HepG2 (cell line): Measurements from ENCODE around the gene ONECUT1. TPM values are rescaled to one million over a fixed set of nuclear protein-coding genes. Genes with fewer than 3 reads are reported as not detected.
A peak's percentile ranks its signal among the peaks of the same experiment; 100 is the strongest.

Experiments used
- CCDC6 ChIP-seq: sonication (generic); formaldehyde crosslinking; IDR thresholded peaks from 2 replicates; pipeline ENCODE4 v1.8.1; 2022; ENCODE audit warnings: mild to moderate bottlenecking, missing genetic modification reagents, moderate library complexity
- CENPX ChIP-seq: sonication (generic); formaldehyde crosslinking; IDR thresholded peaks from 2 replicates; pipeline ENCODE4 v1.9.0; 2021; ENCODE audit warnings: mild to moderate bottlenecking, missing genetic modification reagents, moderate library complexity
- FOXA3 ChIP-seq: IDR thresholded peaks from 2 replicates; pipeline ENCODE4 v1.6.1; 2016; ENCODE audit warnings: missing genetic modification reagents, missing compliant biosample characterization
- KAT2B ChIP-seq: fragments of 150-350 bp; IDR thresholded peaks from 2 replicates; pipeline ENCODE4 v1.6.1; 2014; ENCODE audit warnings: low read depth, low read length, borderline replicate concordance
- RFXANK ChIP-seq: IDR thresholded peaks from 2 replicates; pipeline ENCODE4 v1.6.1; 2016
- SAFB2 ChIP-seq: sonication (generic); formaldehyde crosslinking; IDR thresholded peaks from 2 replicates; pipeline ENCODE4 v1.5.1; 2020; ENCODE audit warnings: missing genetic modification reagents, low read depth, mild to moderate bottlenecking, borderline replicate concordance
- SP4 ChIP-seq: sonication (generic); formaldehyde crosslinking; IDR thresholded peaks from 2 replicates; pipeline ENCODE4 v1.8.1; 2023; ENCODE audit warnings: mild to moderate bottlenecking, missing genetic modification reagents
- TEAD2 ChIP-seq: sonication (generic); formaldehyde crosslinking; IDR thresholded peaks from 2 replicates; pipeline ENCODE4 v1.9.0; 2021; ENCODE audit warnings: missing genetic modification reagents
- ZNF20 ChIP-seq: sonication (generic); formaldehyde crosslinking; IDR thresholded peaks from 2 replicates; pipeline ENCODE4 v1.4.0; 2020; ENCODE audit warnings: mild to moderate bottlenecking, moderate library complexity, missing genetic modification reagents
- ZNF224 ChIP-seq: sonication (generic); formaldehyde crosslinking; IDR thresholded peaks from 2 replicates; pipeline ENCODE4 v1.5.0; 2020; ENCODE audit warnings: mild to moderate bottlenecking, missing genetic modification reagents
- ZNF543 ChIP-seq: sonication (generic); formaldehyde crosslinking; IDR thresholded peaks from 2 replicates; pipeline ENCODE4 v1.4.0; 2020; ENCODE audit warnings: mild to moderate bottlenecking, missing genetic modification reagents
- ZNF552 ChIP-seq: sonication (generic); formaldehyde crosslinking; IDR thresholded peaks from 2 replicates; pipeline ENCODE4 v1.9.0; 2022; ENCODE audit warnings: missing genetic modification reagents, mild to moderate bottlenecking, borderline replicate concordance
- ZSCAN9 ChIP-seq: IDR thresholded peaks from 2 replicates; pipeline ENCODE4 v1.6.1; 2016; ENCODE audit warnings: borderline replicate concordance
- polyA plus RNA-seq, 8 experiments: library from polyadenylated mRNA; depleted of rRNA in 3 of 8; stranded (reverse) in 7 of 8; unstranded in 1 of 8; fragments of >200 nt; fragmentation: Illumina TruSeq in 4 of 8; extraction: Trizol in 4 of 8; gene quantifications; 2 replicates each; pipeline versions ENCODE4 v1.2.1 to v1.2.3, GENCODE V29; 2011 to 2016; ENCODE audit warnings: low read depth in 4 of 8, missing spikeins in 1 of 8, mixed read lengths in 1 of 8; ENCODE audit not compliant: insufficient read depth in 1 of 8
- total RNA-seq, 5 experiments: library from RNA; depleted of rRNA; stranded (reverse); fragments of >200 nt; fragmentation: Illumina TruSeq; extraction: Trizol; gene quantifications; 2 replicates each; pipeline ENCODE4 v1.2.3, GENCODE V29; 2016; ENCODE audit warnings: low read depth in 1 of 5
- TF ChIP-seq, protein P1 (sequence below): sonication (generic); formaldehyde crosslinking; IDR thresholded peaks from 2 replicates; pipeline ENCODE4 v1.4.0; 2020; ENCODE audit warnings: mild to moderate bottlenecking, low read depth, missing genetic modification reagents
- TF ChIP-seq, protein P2 (sequence below): sonication (generic); formaldehyde crosslinking; IDR thresholded peaks from 2 replicates; pipeline ENCODE4 v1.4.0; 2020; ENCODE audit warnings: mild to moderate bottlenecking, missing genetic modification reagents
- TF ChIP-seq, protein P3 (sequence below), 2 experiments: fragments of 450-650 bp in 1 of 2; sonication (generic) in 1 of 2; formaldehyde crosslinking in 1 of 2; IDR thresholded peaks; 2 replicates each; pipeline versions ENCODE4 v1.6.1 to v1.8.0; 2016 to 2022; ENCODE audit warnings: antibody characterized with exemption in 1 of 2, mild to moderate bottlenecking in 1 of 2, missing genetic modification reagents in 1 of 2
- TF ChIP-seq, protein P4 (sequence below): sonication (generic); formaldehyde crosslinking; IDR thresholded peaks from 2 replicates; pipeline ENCODE4 v1.4.0; 2020; ENCODE audit warnings: missing genetic modification reagents, mild to moderate bottlenecking, borderline replicate concordance

ONECUT1 gene
- total and polyA plus RNA-seq, 2 of the 13 experiments (the other 11 are each of a cell fraction or from before 2014, with no cell fraction given) = 3.5 to 9.1 TPM

DNA sequence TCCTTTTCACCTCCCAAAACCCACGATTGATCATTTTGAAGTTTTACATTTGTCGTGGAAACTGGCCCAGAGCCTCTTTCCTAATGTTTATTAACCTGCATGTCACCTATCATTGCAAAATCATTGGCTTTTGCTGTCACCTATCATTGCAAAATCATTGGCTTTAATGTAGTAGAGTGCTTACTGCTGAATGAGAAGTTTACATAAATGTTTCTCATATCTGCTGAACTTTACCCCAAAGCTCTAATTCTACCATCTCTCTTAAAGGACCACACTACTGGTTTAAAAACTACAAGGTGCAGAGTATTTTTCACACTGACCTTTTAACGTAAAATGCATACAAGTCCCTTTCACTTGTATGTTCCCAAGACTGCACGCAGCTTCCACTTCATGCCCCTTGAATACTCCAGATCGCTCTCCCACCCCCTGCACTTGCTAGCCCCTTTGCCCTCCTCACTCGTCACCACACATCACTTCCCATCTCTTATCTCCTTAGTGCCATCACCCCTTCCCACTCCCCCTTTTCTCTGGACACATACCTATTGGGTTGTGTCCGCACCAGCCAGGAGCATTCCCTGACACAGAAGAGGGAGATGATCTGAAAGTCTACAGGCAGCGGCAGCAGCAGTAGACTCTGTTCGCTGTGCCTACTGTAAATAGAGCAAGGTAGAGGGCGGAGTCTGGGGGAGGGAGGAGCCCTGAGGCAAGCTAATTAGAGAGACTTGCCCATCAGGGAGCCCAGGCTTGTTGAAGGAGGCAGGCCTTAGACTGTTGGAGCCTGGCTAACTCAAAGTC lies 80.8 kb downstream of the ONECUT1 start (continued):
- peak; percentile 47; the same call in 1 of the 2 replicates for TF ChIP-seq SP4 (CRISPR knock-in tag)
- no peak for TF ChIP-seq CENPX (CRISPR knock-in tag)
- no peak for TF ChIP-seq ZNF20 (CRISPR knock-in tag)
- TF ChIP-seq, protein P1, sequence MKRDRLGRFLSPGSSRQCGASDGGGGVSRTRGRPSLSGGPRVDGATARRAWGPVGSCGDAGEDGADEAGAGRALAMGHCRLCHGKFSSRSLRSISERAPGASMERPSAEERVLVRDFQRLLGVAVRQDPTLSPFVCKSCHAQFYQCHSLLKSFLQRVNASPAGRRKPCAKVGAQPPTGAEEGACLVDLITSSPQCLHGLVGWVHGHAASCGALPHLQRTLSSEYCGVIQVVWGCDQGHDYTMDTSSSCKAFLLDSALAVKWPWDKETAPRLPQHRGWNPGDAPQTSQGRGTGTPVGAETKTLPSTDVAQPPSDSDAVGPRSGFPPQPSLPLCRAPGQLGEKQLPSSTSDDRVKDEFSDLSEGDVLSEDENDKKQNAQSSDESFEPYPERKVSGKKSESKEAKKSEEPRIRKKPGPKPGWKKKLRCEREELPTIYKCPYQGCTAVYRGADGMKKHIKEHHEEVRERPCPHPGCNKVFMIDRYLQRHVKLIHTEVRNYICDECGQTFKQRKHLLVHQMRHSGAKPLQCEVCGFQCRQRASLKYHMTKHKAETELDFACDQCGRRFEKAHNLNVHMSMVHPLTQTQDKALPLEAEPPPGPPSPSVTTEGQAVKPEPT (CRISPR knock-in tag) = no peak
- TF ChIP-seq CCDC6 = no peak
- TF ChIP-seq, protein P2, sequence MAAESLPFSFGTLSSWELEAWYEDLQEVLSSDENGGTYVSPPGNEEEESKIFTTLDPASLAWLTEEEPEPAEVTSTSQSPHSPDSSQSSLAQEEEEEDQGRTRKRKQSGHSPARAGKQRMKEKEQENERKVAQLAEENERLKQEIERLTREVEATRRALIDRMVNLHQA (CRISPR knock-in tag) = no peak
- TF ChIP-seq, protein P3, sequence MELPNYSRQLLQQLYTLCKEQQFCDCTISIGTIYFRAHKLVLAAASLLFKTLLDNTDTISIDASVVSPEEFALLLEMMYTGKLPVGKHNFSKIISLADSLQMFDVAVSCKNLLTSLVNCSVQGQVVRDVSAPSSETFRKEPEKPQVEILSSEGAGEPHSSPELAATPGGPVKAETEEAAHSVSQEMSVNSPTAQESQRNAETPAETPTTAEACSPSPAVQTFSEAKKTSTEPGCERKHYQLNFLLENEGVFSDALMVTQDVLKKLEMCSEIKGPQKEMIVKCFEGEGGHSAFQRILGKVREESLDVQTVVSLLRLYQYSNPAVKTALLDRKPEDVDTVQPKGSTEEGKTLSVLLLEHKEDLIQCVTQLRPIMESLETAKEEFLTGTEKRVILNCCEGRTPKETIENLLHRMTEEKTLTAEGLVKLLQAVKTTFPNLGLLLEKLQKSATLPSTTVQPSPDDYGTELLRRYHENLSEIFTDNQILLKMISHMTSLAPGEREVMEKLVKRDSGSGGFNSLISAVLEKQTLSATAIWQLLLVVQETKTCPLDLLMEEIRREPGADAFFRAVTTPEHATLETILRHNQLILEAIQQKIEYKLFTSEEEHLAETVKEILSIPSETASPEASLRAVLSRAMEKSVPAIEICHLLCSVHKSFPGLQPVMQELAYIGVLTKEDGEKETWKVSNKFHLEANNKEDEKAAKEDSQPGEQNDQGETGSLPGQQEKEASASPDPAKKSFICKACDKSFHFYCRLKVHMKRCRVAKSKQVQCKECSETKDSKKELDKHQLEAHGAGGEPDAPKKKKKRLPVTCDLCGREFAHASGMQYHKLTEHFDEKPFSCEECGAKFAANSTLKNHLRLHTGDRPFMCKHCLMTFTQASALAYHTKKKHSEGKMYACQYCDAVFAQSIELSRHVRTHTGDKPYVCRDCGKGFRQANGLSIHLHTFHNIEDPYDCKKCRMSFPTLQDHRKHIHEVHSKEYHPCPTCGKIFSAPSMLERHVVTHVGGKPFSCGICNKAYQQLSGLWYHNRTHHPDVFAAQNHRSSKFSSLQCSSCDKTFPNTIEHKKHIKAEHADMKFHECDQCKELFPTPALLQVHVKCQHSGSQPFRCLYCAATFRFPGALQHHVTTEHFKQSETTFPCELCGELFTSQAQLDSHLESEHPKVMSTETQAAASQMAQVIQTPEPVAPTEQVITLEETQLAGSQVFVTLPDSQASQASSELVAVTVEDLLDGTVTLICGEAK (IDR thresholded peaks at IDR 0.05) = no peak
- TF ChIP-seq, protein P3 (CRISPR knock-in tag; IDR thresholded peaks at IDR 0.05) = no peak
- TF ChIP-seq, protein P4, sequence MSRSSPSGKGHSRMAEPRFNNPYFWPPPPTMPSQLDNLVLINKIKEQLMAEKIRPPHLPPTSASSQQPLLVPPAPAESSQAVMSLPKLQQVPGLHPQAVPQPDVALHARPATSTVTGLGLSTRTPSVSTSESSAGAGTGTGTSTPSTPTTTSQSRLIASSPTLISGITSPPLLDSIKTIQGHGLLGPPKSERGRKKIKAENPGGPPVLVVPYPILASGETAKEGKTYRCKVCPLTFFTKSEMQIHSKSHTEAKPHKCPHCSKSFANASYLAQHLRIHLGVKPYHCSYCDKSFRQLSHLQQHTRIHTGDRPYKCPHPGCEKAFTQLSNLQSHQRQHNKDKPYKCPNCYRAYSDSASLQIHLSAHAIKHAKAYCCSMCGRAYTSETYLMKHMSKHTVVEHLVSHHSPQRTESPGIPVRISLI (CRISPR knock-in tag) = no peak
- no peak for TF ChIP-seq ZSCAN9 (CRISPR knock-in tag)
- TF ChIP-seq SAFB2 (CRISPR knock-in tag) = no peak
- no peak for TF ChIP-seq TEAD2 (CRISPR knock-in tag)
- TF ChIP-seq FOXA3 (CRISPR knock-in tag) = peak; percentile 58; the same call in 1 of the 2 replicates
- no peak for TF ChIP-seq KAT2B
- TF ChIP-seq RFXANK (CRISPR knock-in tag) = no peak
- TF ChIP-seq ZNF552 (CRISPR knock-in tag) = no peak
- no peak for TF ChIP-seq ZNF224 (CRISPR knock-in tag)
- TF ChIP-seq ZNF543 (CRISPR knock-in tag) = no peak
